CD14-positive monocyte (primary cell): ENCODE data around the gene JARID2. TPM values are rescaled to one million over a fixed set of nuclear protein-coding genes. Genes with fewer than 3 reads are reported as not detected.

ENCODE experiments used
- DNase-seq, 3 donors: peaks; one replicate each; pipeline ENCODE4 v3.0.0-alpha.2; 2011 to 2022
- H2AFZ ChIP-seq: 2 replicates; pipeline ENCODE4 v1.6.0; 2012; ENCODE audit warnings: mild to moderate bottlenecking, low read depth, low read length, inconsistent platforms; ENCODE audit not compliant: insufficient read depth, poor library complexity, severe bottlenecking
- H3K27ac ChIP-seq, 2 donors: 1 replicate in 1 of 2; 2 replicates in 1 of 2; pipeline ENCODE4 v1.5.1; 2012 to 2013; ENCODE audit warnings: low read length in 2 of 2, control low read depth in 1 of 2, inconsistent platforms in 1 of 2, low read depth in 1 of 2, mild to moderate bottlenecking in 1 of 2
- H3K27me3 ChIP-seq, 2 donors: one replicate each; pipeline versions ENCODE4 v1.6.0 to v1.6.1; 2011 to 2013; ENCODE audit warnings: low read length in 2 of 2; ENCODE audit not compliant: control insufficient read depth in 2 of 2, insufficient read depth in 2 of 2
- H3K36me3 ChIP-seq, 2 donors: replicated peaks in 1 of 2; 1 replicate in 1 of 2; 2 replicates in 1 of 2; pipeline versions ENCODE4 v1.5.1 to v1.6.1; 2012 to 2013; ENCODE audit warnings: low read length in 2 of 2, control low read depth in 1 of 2, inconsistent platforms in 1 of 2, mild to moderate bottlenecking in 1 of 2; ENCODE audit not compliant: insufficient read depth in 2 of 2, control insufficient read depth in 1 of 2
- H3K4me1 ChIP-seq, 2 donors: 1 replicate in 1 of 2; 2 replicates in 1 of 2; pipeline versions ENCODE4 v1.5.1 to v1.6.1; 2012 to 2013; ENCODE audit warnings: low read length in 2 of 2, control low read depth in 1 of 2, inconsistent platforms in 1 of 2, mild to moderate bottlenecking in 1 of 2, moderate library complexity in 1 of 2; ENCODE audit not compliant: insufficient read depth in 2 of 2, control insufficient read depth in 1 of 2
- H3K4me2 ChIP-seq: replicated peaks from 2 replicates; pipeline ENCODE3; 2012; ENCODE audit warnings: low read length, moderate library complexity, mild to moderate bottlenecking; ENCODE audit not compliant: poor library complexity, severe bottlenecking; ENCODE audit errors: extremely low read depth
- H3K4me3 ChIP-seq, 3 experiments: fragments of 200-600 bp in 1 of 3; sonication (generic) in 1 of 3; replicated peaks in 1 of 3; 1 replicate in 2 of 3; 2 replicates in 1 of 3; pipeline ENCODE4 v1.5.1; 2011 to 2013; ENCODE audit warnings: low read length in 3 of 3, mild to moderate bottlenecking in 3 of 3, control low read depth in 2 of 3, low read depth in 2 of 3, inconsistent platforms in 1 of 3, moderate library complexity in 1 of 3
- H3K79me2 ChIP-seq: 2 replicates; pipeline ENCODE4 v1.6.0; 2012; ENCODE audit warnings: mild to moderate bottlenecking, control low read depth, inconsistent platforms, low read length, moderate library complexity; ENCODE audit not compliant: insufficient read depth
- H3K9ac ChIP-seq: 2 replicates; pipeline ENCODE4 v1.6.0; 2017; ENCODE audit warnings: low read length, mild to moderate bottlenecking; ENCODE audit not compliant: insufficient read depth, poor library complexity, severe bottlenecking
- H3K9me3 ChIP-seq, 2 donors: replicated peaks in 1 of 2; 1 replicate in 1 of 2; 2 replicates in 1 of 2; pipeline versions ENCODE4 v1.5.1 to v1.6.1; 2012 to 2013; ENCODE audit warnings: low read length in 2 of 2, control low read depth in 1 of 2; ENCODE audit not compliant: control insufficient read depth in 1 of 2, insufficient read depth in 1 of 2
- H4K20me1 ChIP-seq: 2 replicates; pipeline ENCODE4 v1.6.0; 2012; ENCODE audit warnings: mild to moderate bottlenecking, low read length, control low read depth, moderate library complexity; ENCODE audit not compliant: insufficient read depth
- H3K27ac Mint-ChIP-seq, 7 donors: one replicate each; pipeline ENCODE4 v1.8.0; 2020; ENCODE audit warnings: mild to moderate bottlenecking in 7 of 7, mixed read lengths in 7 of 7, moderate library complexity in 6 of 7, inconsistent platforms in 2 of 7
- H3K27me3 Mint-ChIP-seq, 3 donors: one replicate each; pipeline ENCODE4 v1.8.0; 2021 to 2022; ENCODE audit warnings: low read depth in 3 of 3, mild to moderate bottlenecking in 3 of 3, mixed read lengths in 3 of 3, moderate library complexity in 3 of 3, inconsistent platforms in 1 of 3
- H3K36me3 Mint-ChIP-seq, 2 donors: one replicate each; pipeline ENCODE4 v1.8.0; 2020; ENCODE audit warnings: mixed read lengths in 2 of 2, inconsistent platforms in 1 of 2, mild to moderate bottlenecking in 1 of 2
- H3K4me1 Mint-ChIP-seq: one replicate; pipeline ENCODE4 v1.8.0; 2020; ENCODE audit warnings: mild to moderate bottlenecking, mixed read lengths
- H3K4me3 Mint-ChIP-seq, 2 donors: one replicate each; pipeline ENCODE4 v1.8.0; 2020; ENCODE audit warnings: mild to moderate bottlenecking in 2 of 2, mixed read lengths in 2 of 2, moderate library complexity in 1 of 2
- H3K9me3 Mint-ChIP-seq, 7 donors: one replicate each; pipeline ENCODE4 v1.8.0; 2020 to 2022; ENCODE audit warnings: mixed read lengths in 7 of 7, mild to moderate bottlenecking in 6 of 7, moderate library complexity in 6 of 7, inconsistent platforms in 2 of 7
- CTCF ChIP-seq: fragments of 200-600 bp; IDR thresholded peaks from one replicate; pipeline ENCODE4 v1.8.0; 2022; ENCODE audit warnings: antibody characterized with exemption, mild to moderate bottlenecking
- WGBS: methylation state at CpG from one replicate; pipeline ENCODE4 v1.1.5; 2013; ENCODE audit warnings: missing lambda C conversion rate; ENCODE audit not compliant: insufficient coverage; 5-methylcytosine and 5-hydroxymethylcytosine counted together
- intact Hi-C, 2 donors: fragments of 100-400 bp; cut with micrococcal nuclease; formaldehyde crosslinking; loops; one replicate each; pipeline versions ENCODE4 v1.15.0 to v1.15.1; 2023
- polyA plus RNA-seq, 3 donors: library from polyadenylated mRNA; depleted of rRNA in 1 of 3; unstranded in 2 of 3; stranded (reverse) in 1 of 3; fragments of 300-500 nt in 2 of 3; fragments of >200 nt in 1 of 3; fragmentation: Illumina TruSeq in 2 of 3; gene quantifications; 1 replicate in 2 of 3; 2 replicates in 1 of 3; pipeline ENCODE4 v1.2.3, GENCODE V29; 2012 to 2021

JARID2 gene
- polyA plus RNA-seq, 3 donors = 6.8 to 17.5 (median 12.5) TPM

DNA sequence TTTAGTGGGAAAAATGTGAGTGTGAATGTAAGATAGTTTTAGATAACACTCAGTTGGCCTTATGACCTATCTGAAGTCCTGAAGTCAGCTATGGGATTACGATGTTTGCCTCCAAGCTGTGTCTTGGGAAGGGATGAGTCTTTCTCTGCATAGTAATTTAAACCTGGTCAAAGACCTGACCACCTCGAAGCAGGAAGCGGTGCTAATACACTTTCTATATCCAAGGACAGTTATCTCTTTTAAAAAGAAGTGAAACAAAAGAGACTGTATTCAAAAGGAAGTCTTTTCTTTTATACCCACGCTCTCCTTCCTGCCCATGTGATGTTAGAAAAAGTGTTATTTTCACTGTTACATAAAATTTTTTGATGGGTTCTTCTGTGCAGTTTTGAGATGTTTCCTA, 94.9 kb downstream of the JARID2 start:
- H3K36me3 Mint-ChIP-seq = peaks cover 7 to 12% of the 10 kb centered on the region in 2 donors
- peaks cover 0 to 2% (median 0%) of the 10 kb centered on the region in 7 donors for H3K9me3 Mint-ChIP-seq
- intact Hi-C loops = no loop called here
- H3K9me3 ChIP-seq = no peaks in the 10 kb centered on the region
- peak overlapping the region in 1 of 2 donors; percentile 86 for H3K4me3 Mint-ChIP-seq
- no peak for DNase-seq
- H3K27me3 Mint-ChIP-seq = peaks cover 0 to 2% (median 0%) of the 10 kb centered on the region in 3 donors
- peak overlapping the region; percentile 42 to 84 (median 54) for H3K27ac Mint-ChIP-seq
- no peaks in the 10 kb centered on the region for H3K36me3 ChIP-seq
- H3K27me3 ChIP-seq = no peaks in the 10 kb centered on the region
- H3K4me2 ChIP-seq = peak overlapping the region; percentile 66
- H2AFZ ChIP-seq = no peak overlapping the region
- peak overlapping the region in 1 of 2 donors; percentile 68 for H3K27ac ChIP-seq
- no peak overlapping the region for H3K9ac ChIP-seq
- WGBS = no CpG with 5 or more reads among the region's 4 CpGs
- H3K4me1 ChIP-seq = peaks cover 80 to 95% of the 10 kb centered on the region in 2 donors
- TF ChIP-seq CTCF = no peak
- H4K20me1 ChIP-seq = peaks cover 100% of the 10 kb centered on the region
- H3K79me2 ChIP-seq = peaks cover 100% of the 10 kb centered on the region
- peak overlapping the region in 1 of 3 experiments; percentile 57 for H3K4me3 ChIP-seq
- H3K4me1 Mint-ChIP-seq = peaks cover 90% of the 10 kb centered on the region

- H3K4me2 ChIP-seq = peak overlapping the region; percentile 66
- H3K9me3 ChIP-seq = no peaks in the 10 kb centered on the region
- H3K4me3 Mint-ChIP-seq = no peak overlapping the region
- DNase-seq = no peak
- peaks cover 0 to 2% (median 0%) of the 10 kb centered on the region in 3 donors for H3K27me3 Mint-ChIP-seq
- no CpG with 5 or more reads among the region's 3 CpGs for WGBS
- H2AFZ ChIP-seq = no peak overlapping the region
- peaks cover 100% of the 10 kb centered on the region for H3K79me2 ChIP-seq
- peak overlapping the region; percentile 41 to 68 for H3K27ac ChIP-seq
- intact Hi-C loops = no loop called here
- no peaks in the 10 kb centered on the region for H3K27me3 ChIP-seq
- H3K4me3 ChIP-seq = peak overlapping the region in 1 of 3 experiments; percentile 57
- H3K27ac Mint-ChIP-seq = peak overlapping the region in 6 of 7 donors; percentile 42 to 84 (median 66)
- H3K36me3 Mint-ChIP-seq = peaks cover 7 to 12% of the 10 kb centered on the region in 2 donors
- no peak for TF ChIP-seq CTCF
- no peak overlapping the region for H3K9ac ChIP-seq
- H3K9me3 Mint-ChIP-seq = no peaks in the 10 kb centered on the region
- peaks cover 75 to 89% of the 10 kb centered on the region in 2 donors for H3K4me1 ChIP-seq
- H3K36me3 ChIP-seq = no peaks in the 10 kb centered on the region
- H4K20me1 ChIP-seq = peaks cover 100% of the 10 kb centered on the region
- H3K4me1 Mint-ChIP-seq = peaks cover 90% of the 10 kb centered on the region
Observed at GRCh38 chr6:15341311-15342001, 95.6 kb downstream of the JARID2 start.
